Subcutaneous adipose tissue (tissue), 4 donors: Measurements from ENCODE around the gene DEFB113. TPM values are rescaled to one million over a fixed set of nuclear protein-coding genes. Genes with fewer than 3 reads are reported as not detected.

Source experiments
- CTCF ChIP-seq: fragments of 450-650 bp; IDR thresholded peaks from one replicate; pipeline ENCODE4 v1.5.1; 2016; ENCODE audit warnings: low read depth, mild to moderate bottlenecking, control low read depth, antibody characterized with exemption, moderate library complexity
- total RNA-seq, 4 donors: library from RNA; depleted of rRNA; stranded (reverse); fragments of >200 nt; gene quantifications; one replicate each; pipeline ENCODE4 v1.1.0, GENCODE V29; 2016

Gene DEFB113
- not detected for total RNA-seq

DNA sequence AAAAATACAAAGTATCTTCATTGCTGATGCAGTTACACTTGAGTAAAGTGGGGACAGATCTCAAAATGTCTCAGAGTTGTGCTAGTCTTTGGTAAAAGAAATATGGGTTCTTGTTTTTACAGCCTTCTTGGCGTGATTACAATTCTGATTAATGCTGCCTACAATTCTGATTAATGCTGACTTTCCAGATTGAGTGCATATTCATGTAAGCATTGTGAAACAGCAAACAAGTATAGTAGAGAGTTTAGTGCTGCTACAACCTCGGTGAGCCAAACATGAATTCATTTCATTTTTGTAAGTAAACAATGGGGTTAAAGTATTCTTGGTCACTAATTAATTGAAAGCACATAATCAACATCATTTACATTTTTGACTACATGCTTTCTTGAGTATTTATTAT is at the start of gene DEFB113:
TSS of gene DEFB113 (minus strand) at position 21 of the 400 bp plus-strand sequence. CDS start at position 21, 0 bp downstream.
- TF ChIP-seq CTCF: no peak

DNA sequence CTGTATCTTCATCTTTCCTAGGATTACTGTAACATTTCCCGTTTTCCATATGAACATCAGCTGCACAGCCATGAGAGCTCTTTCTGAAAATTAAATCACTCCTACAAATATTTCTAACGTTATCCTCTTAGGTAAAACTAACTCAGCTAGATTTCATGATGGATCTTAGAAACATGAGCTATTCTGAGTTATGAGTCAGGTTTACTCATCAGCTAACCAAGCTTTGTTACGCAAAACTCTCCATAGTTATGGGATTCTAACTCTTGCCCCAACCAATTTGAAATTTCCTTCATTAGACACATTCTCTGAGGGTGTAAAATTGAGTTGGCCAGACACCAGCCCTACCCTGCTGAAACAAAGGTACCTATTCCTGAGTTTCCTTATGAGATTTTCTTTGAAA is 38.4 kb upstream of the DEFB113 start:
- TF ChIP-seq CTCF: no peak

GRCh38 chr6:50003139-50003538 is 33.7 kb upstream of the DEFB113 start:
- no peak for TF ChIP-seq CTCF

GRCh38 chr6:49995278-49995677 is 25.9 kb upstream of the DEFB113 start:
- TF ChIP-seq CTCF: no peak

- TF ChIP-seq CTCF: no peak
Measured at GRCh38 chr6:49988900-49989299, 19.5 kb upstream of the DEFB113 start.

GRCh38 chr6:49987749-49988148 is 18.3 kb upstream of the DEFB113 start:
- no peak for TF ChIP-seq CTCF

DNA sequence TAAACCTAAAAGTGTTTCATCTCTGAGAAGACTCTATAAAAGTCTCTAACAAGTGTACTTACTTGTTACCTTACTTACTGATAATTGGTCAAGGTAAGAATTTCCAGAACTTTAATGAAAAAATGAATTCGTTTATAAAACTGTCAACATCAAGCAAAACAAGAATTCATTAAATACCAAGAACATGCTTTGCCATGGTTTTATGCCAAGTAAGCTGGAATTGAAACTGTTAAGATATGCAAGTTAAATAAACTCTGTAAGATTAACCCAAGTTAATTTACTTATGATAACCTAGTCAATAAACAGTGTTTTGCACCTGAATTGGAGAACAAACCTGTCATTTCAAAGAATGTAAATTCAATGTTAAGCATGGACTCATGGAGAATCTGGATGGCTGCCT is 17.1 kb upstream of the DEFB113 start:
- TF ChIP-seq CTCF: no peak
